Tibial nerve (tissue), 3 donors: ENCODE data around the gene B4GALT5.

Experiments
- POLR2A ChIP-seq, 2 donors: fragments of 450-650 bp; IDR thresholded peaks; one replicate each; pipeline ENCODE4 v1.6.1; 2017; ENCODE audit warnings: antibody characterized with exemption in 2 of 2, mild to moderate bottlenecking in 2 of 2, moderate library complexity in 2 of 2
- TF ChIP-seq, protein P1 (sequence below), 5 experiments: fragments of 200-600 bp in 3 of 5; fragments of 450-650 bp in 2 of 5; sonication (generic) in 3 of 5; IDR thresholded peaks; one replicate each; pipeline ENCODE4 v1.5.1; 2016 to 2019; ENCODE audit warnings: antibody characterized with exemption in 5 of 5, mild to moderate bottlenecking in 3 of 5, moderate library complexity in 2 of 5

GRCh38 chr20:49676581-49677291 is 36.9 kb downstream of the B4GALT5 start:
- TF ChIP-seq, protein P1, sequence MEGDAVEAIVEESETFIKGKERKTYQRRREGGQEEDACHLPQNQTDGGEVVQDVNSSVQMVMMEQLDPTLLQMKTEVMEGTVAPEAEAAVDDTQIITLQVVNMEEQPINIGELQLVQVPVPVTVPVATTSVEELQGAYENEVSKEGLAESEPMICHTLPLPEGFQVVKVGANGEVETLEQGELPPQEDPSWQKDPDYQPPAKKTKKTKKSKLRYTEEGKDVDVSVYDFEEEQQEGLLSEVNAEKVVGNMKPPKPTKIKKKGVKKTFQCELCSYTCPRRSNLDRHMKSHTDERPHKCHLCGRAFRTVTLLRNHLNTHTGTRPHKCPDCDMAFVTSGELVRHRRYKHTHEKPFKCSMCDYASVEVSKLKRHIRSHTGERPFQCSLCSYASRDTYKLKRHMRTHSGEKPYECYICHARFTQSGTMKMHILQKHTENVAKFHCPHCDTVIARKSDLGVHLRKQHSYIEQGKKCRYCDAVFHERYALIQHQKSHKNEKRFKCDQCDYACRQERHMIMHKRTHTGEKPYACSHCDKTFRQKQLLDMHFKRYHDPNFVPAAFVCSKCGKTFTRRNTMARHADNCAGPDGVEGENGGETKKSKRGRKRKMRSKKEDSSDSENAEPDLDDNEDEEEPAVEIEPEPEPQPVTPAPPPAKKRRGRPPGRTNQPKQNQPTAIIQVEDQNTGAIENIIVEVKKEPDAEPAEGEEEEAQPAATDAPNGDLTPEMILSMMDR (IDR thresholded peaks at IDR 0.05): no peak
- TF ChIP-seq POLR2A (IDR thresholded peaks at IDR 0.05): no peak
